Measurements from ENCODE around the gene ACRBP.

The ACRBP gene

DNA sequence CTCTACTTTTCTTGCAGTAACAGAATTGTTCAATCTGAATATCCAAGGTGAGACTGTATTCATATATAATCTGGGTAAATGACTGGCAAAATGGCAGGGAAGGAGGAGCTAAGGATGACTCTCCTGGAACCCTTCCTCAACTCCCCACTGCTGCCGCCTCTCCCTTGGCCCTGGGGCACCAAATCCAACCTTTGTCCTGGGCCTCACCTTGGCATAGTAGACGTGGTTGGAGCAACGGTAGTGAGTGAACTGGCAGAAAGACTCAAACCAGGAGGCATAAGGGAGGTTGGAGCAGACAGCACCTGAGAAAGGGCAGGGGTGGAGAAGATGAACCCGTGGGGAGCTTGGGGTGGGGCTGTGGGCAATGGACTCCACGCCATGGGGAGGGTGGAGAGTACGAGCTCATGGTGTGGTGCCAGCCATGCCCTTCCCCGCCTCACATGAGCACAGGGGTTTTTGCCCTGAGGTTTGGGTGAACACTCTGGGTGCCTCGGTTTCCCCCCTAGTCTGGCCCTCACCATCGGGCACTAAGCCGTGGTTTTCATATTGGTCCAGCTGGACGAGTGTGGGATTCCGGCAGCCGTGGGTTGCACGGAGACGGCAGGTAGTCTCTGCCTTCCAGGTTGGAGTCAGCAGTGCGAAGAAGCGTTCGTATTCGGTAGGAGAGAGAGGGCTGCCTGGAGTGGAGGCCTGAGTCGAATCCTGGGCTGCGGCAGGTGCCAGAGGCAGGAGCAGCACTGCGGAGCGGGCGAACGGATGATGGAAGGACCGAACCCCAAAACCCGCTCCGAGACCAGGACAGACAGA is 753 bp downstream of the ACRBP start:
- DNase-seq, result no peak

DNA sequence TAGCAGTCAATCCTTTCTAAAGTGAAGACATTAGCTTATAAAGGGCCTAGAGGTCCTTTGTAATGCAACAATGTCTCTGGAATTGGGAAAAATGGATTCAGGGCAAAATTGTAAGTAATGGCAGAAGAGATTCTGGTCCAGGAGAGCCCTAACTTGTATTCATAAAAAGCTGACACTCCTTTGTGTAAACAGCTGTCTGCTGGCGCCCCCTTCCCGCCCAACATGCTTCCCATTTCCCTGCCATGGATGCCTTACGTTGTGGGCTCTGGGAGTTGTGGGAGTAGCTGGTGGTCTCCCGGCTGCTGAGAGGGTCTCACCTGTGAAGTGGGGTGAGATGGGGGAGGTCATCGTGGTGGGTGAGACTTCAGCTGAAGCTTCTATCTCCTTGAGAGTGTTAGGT is 2.3 kb downstream of the ACRBP start:
- no peak for DNase-seq

DNA sequence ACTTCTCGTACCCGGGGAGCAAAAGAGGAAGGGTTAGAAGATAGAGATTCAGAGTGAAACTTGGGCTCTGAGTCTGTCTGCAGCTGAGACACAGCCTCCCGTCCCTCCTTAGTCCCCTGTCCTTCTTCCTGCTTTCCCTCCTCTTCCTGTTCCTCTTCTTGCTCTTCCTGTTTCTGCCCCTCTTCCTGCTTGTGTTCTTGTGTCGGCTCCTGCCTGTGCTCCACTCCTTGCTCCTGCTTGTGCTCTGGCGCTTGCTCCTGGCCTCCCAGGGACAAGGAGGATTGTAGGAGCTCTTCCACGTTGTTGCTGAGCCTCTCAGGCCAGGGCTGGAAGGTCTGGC is 3.0 kb downstream of the ACRBP start:
- DNase-seq, result peak; percentile 20

DNA sequence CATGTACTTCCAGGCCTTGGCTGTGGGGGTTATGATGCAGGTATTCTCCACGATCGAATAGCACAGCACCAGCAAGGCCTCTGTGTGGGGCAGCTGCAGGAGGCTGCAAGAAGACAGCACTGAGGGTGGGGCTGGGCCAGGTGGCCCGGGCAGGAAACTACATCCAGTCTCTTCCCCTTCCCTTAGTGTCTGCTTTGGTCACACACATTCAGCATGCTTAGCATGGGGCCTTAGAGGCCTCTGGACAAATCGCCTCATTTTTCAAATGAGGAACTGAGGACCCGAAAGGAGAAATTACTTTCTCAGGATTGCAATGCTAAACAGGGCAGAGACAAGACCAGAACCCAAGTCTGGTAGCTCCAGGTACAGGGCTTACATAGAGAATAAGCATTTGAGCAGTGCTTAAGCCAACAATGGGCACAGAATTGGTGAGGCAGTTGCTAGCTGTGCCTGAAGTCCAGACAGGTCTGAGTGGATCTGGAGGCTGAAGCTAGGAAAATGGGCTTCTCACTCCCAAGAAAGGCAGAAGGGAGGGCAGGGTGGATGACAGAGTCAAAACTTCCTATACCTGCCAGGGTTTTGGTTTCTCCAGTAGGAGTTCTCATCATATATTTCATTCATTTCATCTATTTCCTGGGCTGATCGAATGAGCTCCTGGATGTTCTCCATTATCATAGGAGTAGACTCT is 3.5 kb downstream of the ACRBP start:
- DNase-seq, result peak; percentile 14

DNA sequence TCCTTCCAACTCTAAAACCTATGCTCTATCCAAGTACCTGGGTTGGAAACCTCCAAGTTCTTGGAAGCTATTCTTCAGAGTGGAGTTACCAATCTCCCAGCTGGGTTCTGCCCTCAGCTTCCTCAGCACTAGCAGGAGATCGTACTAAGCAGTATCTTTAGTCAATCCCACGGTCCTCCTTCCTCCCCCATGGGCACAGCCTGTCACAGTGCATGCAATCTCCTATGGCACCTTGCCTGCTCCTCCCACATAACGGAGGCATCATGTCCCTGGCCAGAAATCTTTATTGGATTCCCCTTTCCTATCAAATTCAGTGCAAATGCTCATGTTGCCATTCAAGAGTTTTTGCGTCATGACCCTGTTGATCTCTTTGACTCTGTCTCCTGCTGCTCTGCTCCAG is 6.1 kb downstream of the ACRBP start:
- DNase-seq, result no peak

DNA sequence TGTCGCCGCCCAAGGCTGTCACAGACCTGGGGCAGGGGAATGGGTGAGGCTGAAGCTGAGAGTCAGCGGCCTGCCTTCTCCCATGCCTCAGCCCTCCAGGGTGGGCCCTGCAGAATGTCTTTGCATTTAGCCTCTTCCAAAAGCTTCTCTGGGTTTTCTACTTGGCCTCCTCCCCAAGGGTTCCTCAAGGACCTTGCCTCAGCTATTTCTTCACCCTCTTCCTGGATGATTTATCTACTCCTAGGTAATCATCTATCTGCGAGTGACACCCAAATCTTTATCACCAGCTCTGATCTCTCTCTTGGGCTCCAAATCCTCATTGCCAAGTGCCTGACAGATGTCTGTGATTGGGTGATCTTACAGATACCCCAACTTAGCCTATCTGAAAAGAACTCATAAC is 6.7 kb downstream of the ACRBP start:
- no peak for DNase-seq

DNA sequence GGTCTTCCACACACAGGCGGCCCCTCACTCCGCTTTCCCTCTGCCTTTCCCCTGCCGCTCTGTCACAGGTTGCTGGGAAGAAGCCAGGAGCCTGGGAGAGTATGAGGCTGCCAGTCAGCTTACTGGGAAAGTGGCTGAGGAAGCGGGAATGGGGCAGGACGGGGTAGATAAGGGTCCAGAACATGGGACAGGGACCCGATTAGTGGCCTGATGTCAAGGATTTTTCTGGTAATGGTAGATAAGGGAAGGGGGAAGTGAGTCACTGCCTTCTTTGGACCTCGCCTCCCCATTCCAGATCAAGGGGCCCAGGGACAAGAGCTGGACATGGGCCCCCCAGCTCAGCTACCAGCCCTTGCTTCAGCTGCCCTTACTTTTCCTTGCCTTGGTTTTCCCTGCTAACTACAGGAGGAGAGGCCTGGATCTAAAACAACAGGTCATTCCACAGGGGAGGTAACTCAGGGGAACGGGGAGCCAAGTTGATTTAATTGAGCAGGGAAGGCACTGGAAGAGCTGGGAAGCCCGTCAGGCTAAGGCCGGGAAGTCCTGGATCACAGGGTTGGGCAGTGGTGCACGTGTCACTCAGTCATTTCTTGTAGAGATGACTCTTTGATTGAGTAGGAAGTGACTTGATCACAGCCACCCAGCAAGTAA is 8.0 kb downstream of the ACRBP start:
- DNase-seq, result no peak

DNA sequence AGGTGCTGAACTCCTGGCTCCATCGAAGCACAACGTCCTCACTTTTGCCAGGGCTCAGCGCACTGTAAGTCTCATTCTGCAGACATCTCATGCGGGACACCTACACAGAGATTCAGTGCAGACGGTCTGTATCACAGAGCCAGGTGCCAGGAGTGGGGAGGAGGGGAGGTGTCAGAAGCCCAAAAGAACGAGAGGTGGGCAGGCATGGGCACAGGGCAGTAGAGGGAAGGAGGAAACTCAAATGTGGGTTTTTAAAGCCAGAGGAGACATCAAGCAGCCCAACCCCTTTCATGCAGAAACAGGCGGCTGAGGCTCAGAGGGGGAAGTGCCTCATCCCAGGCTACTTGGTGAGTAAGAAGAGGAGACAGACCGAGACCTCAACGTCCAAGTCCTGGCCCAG is 8.9 kb downstream of the ACRBP start:
- DNase-seq, result no peak

DNA sequence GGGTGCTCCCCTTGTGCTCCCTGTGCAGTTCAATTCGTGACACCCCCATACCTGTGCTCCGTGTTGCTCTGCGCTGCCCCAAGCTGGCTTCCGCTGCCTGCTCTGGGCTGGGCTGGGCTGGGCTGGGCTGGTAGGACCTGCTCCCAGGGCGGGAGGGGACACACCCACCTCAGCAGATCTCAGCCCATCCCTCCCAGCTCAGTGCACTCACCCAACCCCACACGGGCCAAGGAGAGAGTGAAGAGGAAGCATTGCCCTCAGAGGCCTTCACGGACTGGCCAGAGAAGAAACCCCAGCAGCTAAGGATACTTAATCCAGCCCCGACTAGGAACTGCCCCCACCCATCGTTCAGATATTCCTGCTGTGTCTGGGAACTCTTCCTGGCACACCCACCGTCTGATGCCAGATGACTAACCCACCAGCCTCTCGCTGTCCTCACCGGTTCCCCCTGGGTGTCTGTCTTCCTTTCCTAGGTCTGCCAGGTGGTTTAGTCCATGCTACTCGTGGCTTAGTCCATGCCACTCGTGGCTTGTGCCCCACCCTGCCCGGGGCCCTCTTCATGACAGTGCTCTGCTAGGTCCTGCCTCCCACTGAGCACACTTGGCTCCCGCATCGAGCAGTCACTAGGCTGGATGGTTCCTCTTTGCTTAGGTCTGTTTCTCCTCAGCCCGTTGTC is 11.2 kb downstream of the ACRBP start, which contains the start of gene LPAR5:
TSS of gene LPAR5 (minus strand) at position 104 of the 676 bp plus-strand sequence. CDS start 14,711 bp downstream, outside the sequence.
- DNase-seq, result peak; percentile 40

DNA sequence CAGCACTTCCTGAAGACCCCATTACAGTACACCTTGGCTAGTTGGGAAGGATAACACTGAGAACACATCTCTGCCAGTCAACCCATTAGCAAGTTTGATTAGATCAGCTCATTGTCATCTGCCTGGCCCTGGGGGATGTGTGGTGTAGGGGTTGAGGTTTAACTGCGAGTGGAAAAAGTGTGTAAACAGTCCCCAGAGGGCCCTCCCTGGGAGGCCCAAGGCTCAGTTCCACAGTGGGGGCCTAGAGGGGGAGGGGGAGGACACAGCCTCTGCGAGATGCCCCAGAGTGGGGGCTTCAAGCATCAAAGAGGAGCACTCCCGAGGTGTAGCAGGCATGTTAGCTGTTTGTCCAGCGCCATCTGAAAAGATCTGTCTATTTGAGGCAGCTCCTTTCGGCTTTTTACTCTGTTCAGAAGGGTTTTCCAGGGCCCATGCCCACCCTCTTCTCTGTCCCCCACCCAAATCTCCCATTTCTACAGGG is 11.8 kb downstream of the ACRBP start:
- peak; percentile 60 for DNase-seq

DNA sequence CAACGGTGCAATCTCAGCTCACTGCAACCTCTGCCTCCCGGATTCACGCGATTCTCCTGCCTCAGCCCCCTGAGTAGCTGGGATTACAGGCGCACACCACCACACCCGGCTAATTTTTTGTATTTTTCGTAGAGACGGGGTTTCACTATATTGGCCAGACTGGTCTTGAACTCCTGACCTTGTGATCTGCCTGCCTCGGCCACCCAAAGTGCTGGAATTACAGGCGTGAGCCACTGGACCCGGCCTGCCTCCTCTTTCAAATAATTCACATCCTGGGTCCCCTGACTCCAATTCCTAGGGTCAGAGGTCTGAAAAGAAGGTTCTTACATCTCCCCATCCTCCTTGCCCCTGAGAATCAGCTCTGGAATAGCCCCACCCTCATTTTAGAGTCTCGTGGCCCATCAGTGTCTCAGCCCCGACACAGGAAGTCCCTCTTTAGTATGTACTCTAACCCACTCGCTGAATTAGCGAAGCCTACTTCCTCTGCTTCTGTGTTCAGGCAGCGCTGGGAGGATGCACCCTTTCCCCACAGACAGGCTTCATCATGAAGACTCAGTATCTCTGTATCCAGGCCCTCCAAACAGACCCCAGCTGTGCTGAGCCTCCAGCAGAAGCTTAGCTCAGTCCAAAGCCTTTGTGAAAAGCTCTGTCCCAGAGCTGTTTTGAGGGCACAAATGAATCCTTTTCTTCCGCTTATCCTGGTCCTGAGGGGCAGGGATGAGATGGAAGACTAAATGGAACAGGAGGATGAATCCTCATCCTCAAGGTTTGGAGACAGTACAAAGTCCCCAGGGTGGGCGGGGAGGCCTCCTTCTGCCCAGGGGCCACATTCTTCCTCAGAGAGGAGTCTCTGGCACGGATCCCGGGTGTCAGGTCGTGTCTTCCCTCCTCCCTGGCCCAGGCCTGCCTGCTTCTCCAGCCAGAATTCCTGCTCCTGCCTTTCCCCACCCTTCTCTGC is 14.9 kb downstream of the ACRBP start:
- DNase-seq, result peak; percentile 70

DNA sequence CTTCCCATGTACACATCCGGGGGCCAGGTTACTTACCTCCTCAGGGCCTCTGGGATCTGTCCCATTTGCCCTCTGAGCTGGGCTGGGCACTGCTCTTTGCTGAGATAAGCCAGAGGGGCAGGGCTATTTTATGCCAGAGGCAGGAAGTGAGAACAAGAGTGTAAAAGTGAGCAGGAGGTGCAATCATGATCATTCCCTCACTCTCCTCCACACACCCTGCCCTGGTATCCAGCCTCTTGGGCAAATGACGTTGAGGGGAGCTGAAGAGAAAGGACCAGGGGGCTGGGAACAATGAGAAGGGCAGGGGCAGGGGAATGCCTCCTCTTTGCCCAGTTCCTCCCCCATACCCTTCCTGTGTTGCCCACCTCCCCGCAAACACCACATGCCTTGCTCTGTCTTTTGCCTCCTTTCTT is 15.7 kb downstream of the ACRBP start:
- DNase-seq, result no peak

DNA sequence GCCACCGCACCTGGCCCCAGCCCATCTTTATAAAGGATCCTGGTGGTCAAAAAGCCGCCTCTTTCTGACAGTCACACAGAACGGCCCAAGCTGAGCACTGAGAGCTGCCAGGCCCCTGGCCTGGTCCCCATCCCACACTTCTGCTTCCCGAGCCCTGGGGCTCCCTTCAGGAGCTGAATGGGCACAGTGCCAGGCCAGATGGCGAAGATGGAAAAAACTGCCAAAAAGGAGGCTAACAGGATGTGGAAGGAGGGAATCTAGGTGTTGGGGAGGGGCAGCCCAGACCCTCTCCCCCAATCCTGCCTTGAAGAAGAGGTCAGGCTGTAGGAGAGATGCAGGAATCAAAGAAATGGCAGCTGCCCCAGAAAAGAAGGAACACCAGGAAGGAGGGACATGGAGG is 16.5 kb downstream of the ACRBP start:
- DNase-seq, result no peak

DNA sequence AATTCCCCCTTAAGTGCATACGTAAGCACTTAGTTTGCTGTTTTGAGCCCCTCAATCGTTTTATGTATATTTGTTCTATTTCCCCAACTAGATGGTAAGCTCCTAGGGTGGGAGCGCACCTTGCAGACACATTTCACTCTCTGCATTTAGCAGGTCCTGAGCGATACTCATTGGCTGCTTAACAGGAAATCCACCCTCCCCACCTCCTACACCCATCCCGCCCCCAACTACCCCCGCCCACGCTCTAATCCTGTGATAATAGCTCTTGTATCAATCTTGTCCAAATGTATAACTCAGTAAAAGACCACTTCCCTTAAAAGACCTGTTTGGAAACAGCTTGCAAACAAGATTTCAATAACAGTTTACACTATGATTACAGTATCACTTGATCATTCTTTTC is 19.6 kb downstream of the ACRBP start:
- DNase-seq, result peak; percentile 69

DNA sequence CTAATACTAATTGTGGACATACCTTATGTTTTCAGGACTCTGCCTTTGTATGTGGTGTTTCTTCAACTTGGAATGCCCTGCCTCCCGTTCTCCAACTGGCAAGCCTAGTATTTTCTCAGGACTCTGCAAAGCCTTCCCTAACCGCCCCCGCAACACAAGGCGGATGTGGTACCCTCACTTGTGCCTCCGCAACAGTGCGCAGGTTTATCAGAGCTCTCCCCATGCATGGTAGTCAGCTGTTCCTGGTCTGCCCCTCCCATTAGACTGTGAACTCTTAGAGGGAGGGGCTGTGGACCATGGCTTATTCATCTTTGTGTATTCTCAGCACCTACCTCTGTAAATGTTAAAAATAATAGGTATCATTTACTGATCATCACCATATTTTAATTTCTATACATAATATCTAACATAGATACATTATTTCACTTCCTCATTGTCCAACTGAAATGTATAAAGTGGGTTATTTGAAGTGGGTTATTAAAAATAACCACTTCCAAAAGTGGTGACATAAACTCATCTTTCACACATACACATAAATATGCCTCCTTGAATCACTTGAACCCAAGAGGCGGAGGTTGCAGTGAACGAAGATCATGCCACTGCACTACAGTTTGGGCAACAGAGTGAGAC is 20.5 kb downstream of the ACRBP start:
- no peak for DNase-seq

DNA sequence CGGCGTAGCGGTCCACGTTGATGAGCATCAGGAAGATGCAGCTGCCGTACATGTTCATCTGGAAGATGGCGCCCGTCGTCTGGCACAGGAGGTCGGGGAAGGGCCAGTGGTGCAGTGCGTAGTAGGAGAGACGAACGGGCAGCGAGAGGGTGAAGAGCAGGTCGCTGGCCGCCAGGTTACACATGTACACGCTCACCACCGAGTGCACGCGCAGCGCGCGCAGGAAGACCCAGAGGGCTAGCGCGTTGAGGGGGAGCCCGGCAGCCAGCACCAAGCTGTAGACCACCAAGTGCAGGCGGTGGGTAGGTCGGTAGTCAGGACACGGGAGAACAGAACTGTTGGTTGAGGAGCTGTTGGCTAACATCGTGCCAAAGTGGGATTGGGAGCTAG is 26.4 kb downstream of the ACRBP start:
- no peak for DNase-seq

DNA sequence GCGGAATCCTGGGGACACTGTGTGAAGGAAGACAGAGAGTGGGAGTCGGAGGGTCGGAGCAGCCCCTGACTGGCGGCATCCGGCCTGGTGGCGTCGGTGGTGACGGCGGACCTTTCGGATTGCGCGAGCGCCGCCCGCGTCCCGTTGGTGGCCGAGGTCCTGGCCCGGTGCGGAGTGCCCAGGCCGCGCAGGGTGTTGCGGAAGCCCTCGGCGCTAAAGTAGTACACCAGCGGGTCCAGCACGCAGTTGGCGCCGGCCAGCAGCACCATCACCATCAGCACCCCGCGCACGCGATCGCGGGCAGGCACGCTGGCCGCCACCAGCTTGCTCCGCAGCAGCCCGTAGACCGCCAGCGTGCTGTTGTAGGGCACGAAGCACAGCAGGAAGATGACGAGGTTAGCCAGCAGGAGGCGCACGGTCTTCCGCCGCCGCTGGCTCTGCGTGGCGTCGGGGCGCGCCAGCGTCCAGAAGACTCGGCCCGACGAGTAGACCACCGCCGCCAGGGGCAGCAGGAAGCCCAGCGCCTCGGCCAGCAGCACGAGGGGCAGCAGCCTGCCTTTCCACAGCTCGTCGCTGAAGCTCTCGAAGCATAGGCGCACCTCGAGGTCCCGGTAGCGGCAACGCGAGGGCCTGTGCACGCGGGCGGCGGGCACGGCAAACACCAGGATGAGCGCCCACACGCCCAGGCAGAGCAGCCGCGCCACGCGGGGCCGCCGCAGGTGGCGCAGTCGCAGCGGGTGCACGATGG is 26.9 kb downstream of the ACRBP start:
- DNase-seq, result peak; percentile 59

DNA sequence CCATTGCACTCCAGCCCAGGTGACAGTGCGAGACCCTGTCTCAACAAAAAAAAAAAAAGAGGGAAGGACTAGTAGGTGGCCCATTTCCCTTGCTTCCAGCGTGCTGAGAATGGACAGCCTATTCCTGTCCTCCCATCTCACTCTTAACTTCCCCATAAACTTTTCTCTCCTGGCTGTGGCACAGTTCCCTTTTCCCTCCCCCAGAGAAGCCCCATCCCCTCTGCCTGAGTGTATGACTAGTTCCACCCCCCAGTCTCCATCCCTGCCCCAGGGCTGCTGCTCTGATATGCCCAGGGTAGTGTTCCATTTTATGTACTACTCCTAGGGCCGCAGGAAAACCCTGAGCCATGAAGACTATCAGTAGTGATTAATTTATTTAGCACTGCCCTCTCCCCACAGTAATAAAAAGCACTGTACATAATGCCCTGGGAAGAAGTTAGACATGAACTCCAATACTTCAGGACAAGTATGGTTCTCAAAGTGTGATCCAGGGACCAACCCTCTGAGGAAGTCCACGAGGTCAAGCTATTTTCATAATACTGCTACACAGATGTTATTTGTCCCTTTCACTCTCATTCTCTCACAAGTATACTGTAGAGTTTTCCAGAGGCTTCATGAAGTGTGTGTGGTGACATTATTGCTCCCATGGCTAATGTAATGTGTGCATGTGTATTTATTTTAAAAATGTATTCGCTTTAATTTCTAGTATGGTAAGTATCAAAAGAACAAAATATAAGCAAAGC is 28.6 kb downstream of the ACRBP start:
- DNase-seq, result no peak

DNA sequence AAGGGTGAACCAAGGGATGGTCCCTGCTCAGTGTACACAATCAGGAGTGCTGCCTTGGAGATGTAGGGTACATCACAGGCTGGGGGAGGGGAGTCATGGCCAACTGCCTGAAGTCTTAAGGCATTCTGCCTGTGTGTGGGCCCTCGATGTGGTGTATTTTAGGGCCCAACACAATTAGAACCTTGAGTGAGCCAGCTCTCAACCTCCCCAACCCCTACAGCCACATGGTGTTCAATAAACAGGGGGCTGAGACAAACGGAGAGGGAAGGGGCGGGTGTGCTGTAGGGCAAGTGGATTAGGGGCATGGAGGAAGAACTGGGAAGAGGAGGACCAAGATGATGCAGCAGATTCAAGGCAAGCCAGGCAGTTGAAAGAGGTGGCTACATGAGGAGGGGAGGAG is 31.4 kb downstream of the ACRBP start:
- no peak for DNase-seq
